GM12873 (cell line): Measurements from ENCODE around the gene RNF217.

Source experiments
- CTCF ChIP-seq: IDR thresholded peaks from 2 replicates; pipeline ENCODE4 v1.5.1; 2012; ENCODE audit warnings: low read depth, mild to moderate bottlenecking, moderate library complexity, low read length, control low read depth; ENCODE audit not compliant: insufficient read depth; ENCODE audit errors: missing control alignments

The RNF217 gene

GRCh38 chr6:124974771-124975377, 12.6 kb downstream of the RNF217 start:
- no peak for TF ChIP-seq CTCF

- no peak for TF ChIP-seq CTCF
These were observed 15.1 kb downstream of the RNF217 start for GRCh38 chr6:124977067-124977908.

GRCh38 chr6:124978451-124979293, 16.4 kb downstream of the RNF217 start:
- TF ChIP-seq CTCF: no peak

GRCh38 chr6:124979294-124979678, 17.0 kb downstream of the RNF217 start:
- no peak for TF ChIP-seq CTCF

- no peak for TF ChIP-seq CTCF
These were observed 20.4 kb downstream of the RNF217 start for GRCh38 chr6:124982669-124983068.

GRCh38 chr6:124983383-124984083, 21.3 kb downstream of the RNF217 start:
- no peak for TF ChIP-seq CTCF
